ENCODE data around the gene AFMID. TPM values are rescaled to one million over a fixed set of nuclear protein-coding genes. Genes with fewer than 3 reads are reported as not detected.

The AFMID gene
- total RNA-seq, 1 experiment from 2014 or later: 45.1 TPM

DNA sequence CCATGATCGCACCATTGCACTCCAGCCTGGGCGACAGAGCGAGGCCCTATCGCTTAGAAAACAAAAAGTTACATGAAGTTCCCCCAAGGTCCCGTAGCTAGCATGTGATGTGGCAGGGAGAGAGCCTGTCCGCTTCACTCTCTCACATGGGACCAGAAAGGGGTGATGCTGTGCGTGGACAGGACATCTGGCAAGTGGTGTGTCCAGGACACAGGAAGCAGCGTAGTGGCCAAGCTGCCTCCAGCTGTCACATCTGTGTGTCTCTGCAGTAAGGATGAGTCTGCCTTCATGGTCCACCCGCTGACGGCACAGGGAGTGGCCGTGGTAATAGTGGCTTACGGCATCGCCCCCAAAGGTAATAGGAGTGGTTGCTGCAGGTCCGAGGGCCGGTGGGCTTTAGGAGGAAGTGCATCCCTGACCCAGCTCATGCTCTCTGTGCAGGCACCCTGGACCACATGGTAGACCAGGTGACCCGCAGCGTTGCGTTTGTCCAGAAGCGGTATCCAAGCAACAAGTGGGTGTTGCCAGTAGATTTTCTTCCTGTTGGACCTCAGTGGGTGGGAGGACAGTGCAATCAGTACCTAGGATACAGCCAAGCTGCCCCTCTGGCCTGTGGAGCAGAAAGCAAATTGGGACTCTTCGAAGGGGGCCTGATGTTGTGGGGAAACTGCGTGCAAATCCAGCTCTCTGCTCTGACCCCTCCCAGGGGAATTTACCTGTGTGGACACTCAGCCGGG lies 17.4 kb downstream of the AFMID start:
- ChIA-PET POLR2A (no interaction called here), CTCF (interaction anchor here (3.4 kb wide), 1 partner anchor 30 kb away, joined by 10 read pairs; no protein-coding TSS in a partner anchor)

More for the DNA sequence above, 17.4 kb downstream of the AFMID start:
- no peaks in the 10 kb centered on the region for H3K9me3 Mint-ChIP-seq
- peaks cover 22% of the 10 kb centered on the region for H3K36me3 Mint-ChIP-seq
- H3K27ac Mint-ChIP-seq: no peak overlapping the region
- no peak overlapping the region for H3K4me3 Mint-ChIP-seq
- no peaks in the 10 kb centered on the region for H3K4me1 Mint-ChIP-seq
- ATAC-seq (no peak), DNase-seq (ENCODE audit: low spot score) (no peak)
- TF ChIP-seq GTF2I (CRISPR knock-in tag; conservative IDR thresholded peaks at IDR 0.05): no peak
- TF ChIP-seq, protein P1, sequence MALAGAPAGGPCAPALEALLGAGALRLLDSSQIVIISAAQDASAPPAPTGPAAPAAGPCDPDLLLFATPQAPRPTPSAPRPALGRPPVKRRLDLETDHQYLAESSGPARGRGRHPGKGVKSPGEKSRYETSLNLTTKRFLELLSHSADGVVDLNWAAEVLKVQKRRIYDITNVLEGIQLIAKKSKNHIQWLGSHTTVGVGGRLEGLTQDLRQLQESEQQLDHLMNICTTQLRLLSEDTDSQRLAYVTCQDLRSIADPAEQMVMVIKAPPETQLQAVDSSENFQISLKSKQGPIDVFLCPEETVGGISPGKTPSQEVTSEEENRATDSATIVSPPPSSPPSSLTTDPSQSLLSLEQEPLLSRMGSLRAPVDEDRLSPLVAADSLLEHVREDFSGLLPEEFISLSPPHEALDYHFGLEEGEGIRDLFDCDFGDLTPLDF (CRISPR knock-in tag; IDR thresholded peaks at IDR 0.05): no peak
- no peak for TF ChIP-seq GRHL2 (CRISPR knock-in tag; IDR thresholded peaks at IDR 0.05; ENCODE audit: insufficient replicate concordance, severe bottlenecking)
- TF ChIP-seq, protein P2, sequence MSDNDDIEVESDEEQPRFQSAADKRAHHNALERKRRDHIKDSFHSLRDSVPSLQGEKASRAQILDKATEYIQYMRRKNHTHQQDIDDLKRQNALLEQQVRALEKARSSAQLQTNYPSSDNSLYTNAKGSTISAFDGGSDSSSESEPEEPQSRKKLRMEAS (CRISPR knock-in tag; IDR thresholded peaks at IDR 0.05): no peak
- TF ChIP-seq ZNF263 (CRISPR knock-in tag; IDR thresholded peaks at IDR 0.05; ENCODE audit: low read depth): no peak
- no peak for TF ChIP-seq ZBTB21 (CRISPR knock-in tag; IDR thresholded peaks at IDR 0.05; ENCODE audit: borderline replicate concordance)
- TF ChIP-seq, protein P3, sequence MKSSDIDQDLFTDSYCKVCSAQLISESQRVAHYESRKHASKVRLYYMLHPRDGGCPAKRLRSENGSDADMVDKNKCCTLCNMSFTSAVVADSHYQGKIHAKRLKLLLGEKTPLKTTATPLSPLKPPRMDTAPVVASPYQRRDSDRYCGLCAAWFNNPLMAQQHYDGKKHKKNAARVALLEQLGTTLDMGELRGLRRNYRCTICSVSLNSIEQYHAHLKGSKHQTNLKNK (CRISPR knock-in tag; IDR thresholded peaks at IDR 0.05): no peak
- TF ChIP-seq, protein P4, sequence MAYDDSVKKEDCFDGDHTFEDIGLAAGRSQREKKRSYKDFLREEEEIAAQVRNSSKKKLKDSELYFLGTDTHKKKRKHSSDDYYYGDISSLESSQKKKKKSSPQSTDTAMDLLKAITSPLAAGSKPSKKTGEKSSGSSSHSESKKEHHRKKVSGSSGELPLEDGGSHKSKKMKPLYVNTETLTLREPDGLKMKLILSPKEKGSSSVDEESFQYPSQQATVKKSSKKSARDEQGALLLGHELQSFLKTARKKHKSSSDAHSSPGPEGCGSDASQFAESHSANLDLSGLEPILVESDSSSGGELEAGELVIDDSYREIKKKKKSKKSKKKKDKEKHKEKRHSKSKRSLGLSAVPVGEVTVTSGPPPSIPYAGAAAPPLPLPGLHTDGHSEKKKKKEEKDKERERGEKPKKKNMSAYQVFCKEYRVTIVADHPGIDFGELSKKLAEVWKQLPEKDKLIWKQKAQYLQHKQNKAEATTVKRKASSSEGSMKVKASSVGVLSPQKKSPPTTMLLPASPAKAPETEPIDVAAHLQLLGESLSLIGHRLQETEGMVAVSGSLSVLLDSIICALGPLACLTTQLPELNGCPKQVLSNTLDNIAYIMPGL (CRISPR knock-in tag; IDR thresholded peaks at IDR 0.05): no peak
- TF ChIP-seq, protein P5, sequence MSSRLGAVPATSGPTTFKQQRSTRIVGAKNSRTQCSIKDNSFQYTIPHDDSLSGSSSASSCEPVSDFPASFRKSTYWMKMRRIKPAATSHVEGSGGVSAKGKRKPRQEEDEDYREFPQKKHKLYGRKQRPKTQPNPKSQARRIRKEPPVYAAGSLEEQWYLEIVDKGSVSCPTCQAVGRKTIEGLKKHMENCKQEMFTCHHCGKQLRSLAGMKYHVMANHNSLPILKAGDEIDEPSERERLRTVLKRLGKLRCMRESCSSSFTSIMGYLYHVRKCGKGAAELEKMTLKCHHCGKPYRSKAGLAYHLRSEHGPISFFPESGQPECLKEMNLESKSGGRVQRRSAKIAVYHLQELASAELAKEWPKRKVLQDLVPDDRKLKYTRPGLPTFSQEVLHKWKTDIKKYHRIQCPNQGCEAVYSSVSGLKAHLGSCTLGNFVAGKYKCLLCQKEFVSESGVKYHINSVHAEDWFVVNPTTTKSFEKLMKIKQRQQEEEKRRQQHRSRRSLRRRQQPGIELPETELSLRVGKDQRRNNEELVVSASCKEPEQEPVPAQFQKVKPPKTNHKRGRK (CRISPR knock-in tag; IDR thresholded peaks at IDR 0.05; ENCODE audit: borderline replicate concordance): no peak
- TF ChIP-seq, protein P6, sequence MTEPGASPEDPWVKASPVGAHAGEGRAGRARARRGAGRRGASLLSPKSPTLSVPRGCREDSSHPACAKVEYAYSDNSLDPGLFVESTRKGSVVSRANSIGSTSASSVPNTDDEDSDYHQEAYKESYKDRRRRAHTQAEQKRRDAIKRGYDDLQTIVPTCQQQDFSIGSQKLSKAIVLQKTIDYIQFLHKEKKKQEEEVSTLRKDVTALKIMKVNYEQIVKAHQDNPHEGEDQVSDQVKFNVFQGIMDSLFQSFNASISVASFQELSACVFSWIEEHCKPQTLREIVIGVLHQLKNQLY (CRISPR knock-in tag; IDR thresholded peaks at IDR 0.05): no peak
- TF ChIP-seq RELA (CRISPR knock-in tag; IDR thresholded peaks at IDR 0.05; ENCODE audit: borderline replicate concordance): no peak
- TF ChIP-seq, protein P7, sequence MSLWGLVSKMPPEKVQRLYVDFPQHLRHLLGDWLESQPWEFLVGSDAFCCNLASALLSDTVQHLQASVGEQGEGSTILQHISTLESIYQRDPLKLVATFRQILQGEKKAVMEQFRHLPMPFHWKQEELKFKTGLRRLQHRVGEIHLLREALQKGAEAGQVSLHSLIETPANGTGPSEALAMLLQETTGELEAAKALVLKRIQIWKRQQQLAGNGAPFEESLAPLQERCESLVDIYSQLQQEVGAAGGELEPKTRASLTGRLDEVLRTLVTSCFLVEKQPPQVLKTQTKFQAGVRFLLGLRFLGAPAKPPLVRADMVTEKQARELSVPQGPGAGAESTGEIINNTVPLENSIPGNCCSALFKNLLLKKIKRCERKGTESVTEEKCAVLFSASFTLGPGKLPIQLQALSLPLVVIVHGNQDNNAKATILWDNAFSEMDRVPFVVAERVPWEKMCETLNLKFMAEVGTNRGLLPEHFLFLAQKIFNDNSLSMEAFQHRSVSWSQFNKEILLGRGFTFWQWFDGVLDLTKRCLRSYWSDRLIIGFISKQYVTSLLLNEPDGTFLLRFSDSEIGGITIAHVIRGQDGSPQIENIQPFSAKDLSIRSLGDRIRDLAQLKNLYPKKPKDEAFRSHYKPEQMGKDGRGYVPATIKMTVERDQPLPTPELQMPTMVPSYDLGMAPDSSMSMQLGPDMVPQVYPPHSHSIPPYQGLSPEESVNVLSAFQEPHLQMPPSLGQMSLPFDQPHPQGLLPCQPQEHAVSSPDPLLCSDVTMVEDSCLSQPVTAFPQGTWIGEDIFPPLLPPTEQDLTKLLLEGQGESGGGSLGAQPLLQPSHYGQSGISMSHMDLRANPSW (CRISPR knock-in tag; conservative IDR thresholded peaks at IDR 0.05; ENCODE audit: low read depth): no peak
- TF ChIP-seq, protein P8, sequence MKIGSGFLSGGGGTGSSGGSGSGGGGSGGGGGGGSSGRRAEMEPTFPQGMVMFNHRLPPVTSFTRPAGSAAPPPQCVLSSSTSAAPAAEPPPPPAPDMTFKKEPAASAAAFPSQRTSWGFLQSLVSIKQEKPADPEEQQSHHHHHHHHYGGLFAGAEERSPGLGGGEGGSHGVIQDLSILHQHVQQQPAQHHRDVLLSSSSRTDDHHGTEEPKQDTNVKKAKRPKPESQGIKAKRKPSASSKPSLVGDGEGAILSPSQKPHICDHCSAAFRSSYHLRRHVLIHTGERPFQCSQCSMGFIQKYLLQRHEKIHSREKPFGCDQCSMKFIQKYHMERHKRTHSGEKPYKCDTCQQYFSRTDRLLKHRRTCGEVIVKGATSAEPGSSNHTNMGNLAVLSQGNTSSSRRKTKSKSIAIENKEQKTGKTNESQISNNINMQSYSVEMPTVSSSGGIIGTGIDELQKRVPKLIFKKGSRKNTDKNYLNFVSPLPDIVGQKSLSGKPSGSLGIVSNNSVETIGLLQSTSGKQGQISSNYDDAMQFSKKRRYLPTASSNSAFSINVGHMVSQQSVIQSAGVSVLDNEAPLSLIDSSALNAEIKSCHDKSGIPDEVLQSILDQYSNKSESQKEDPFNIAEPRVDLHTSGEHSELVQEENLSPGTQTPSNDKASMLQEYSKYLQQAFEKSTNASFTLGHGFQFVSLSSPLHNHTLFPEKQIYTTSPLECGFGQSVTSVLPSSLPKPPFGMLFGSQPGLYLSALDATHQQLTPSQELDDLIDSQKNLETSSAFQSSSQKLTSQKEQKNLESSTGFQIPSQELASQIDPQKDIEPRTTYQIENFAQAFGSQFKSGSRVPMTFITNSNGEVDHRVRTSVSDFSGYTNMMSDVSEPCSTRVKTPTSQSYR (CRISPR knock-in tag; IDR thresholded peaks at IDR 0.05): no peak
- TF ChIP-seq PRRX2 (CRISPR knock-in tag; IDR thresholded peaks at IDR 0.05): no peak
- H3K27me3 Mint-ChIP-seq (ENCODE audit: low read depth): no peaks in the 10 kb centered on the region
